Stomach (tissue), 9 donors: ENCODE results near the gene TXLNG. TPM values are rescaled to one million over a fixed set of nuclear protein-coding genes. Genes with fewer than 3 reads are reported as not detected.
A peak's percentile ranks its signal among the peaks of the same experiment; 100 is the strongest.

Experiments used
- DNase-seq, 2 donors: peaks; one replicate each; pipeline versions ENCODE4 v3.0.0 to v3.0.0-alpha.2; 2013 to 2019
- H3K27ac ChIP-seq, 5 donors: fragments of 200-600 bp in 4 of 5; sonication (generic) in 4 of 5; one replicate each; pipeline ENCODE4 v1.5.1; 2013 to 2019; ENCODE audit warnings: mild to moderate bottlenecking in 1 of 5, moderate library complexity in 1 of 5
- H3K27me3 ChIP-seq, 3 donors: fragments of 200-600 bp; sonication (generic); one replicate each; pipeline ENCODE4 v1.5.1; 2017 to 2019; ENCODE audit warnings: mixed run types in 1 of 3
- H3K36me3 ChIP-seq, 4 donors: fragments of 200-600 bp; sonication (generic); 1 replicate in 3 of 4; 2 replicates in 1 of 4; pipeline ENCODE4 v1.5.1; 2016 to 2019
- H3K4me1 ChIP-seq, 4 donors: fragments of 200-600 bp; sonication (generic); one replicate each; pipeline ENCODE4 v1.5.1; 2016 to 2019
- H3K4me3 ChIP-seq, 4 donors: fragments of 200-600 bp; sonication (generic) in 3 of 4; one replicate each; pipeline ENCODE4 v1.5.1; 2016 to 2019; ENCODE audit warnings: mild to moderate bottlenecking in 1 of 4
- H3K9me3 ChIP-seq, 4 donors: fragments of 200-600 bp; sonication (generic); one replicate each; pipeline ENCODE4 v1.5.1; 2016 to 2019
- CTCF ChIP-seq, 7 experiments: fragments of 450-650 bp in 4 of 7; fragments of 200-600 bp in 3 of 7; sonication (generic) in 3 of 7; IDR thresholded peaks; one replicate each; pipeline ENCODE4 v1.5.1; 2016 to 2019; ENCODE audit warnings: antibody characterized with exemption in 7 of 7, control low read depth in 2 of 7, mild to moderate bottlenecking in 1 of 7
- EP300 ChIP-seq: sonication (generic); formaldehyde crosslinking; IDR thresholded peaks from one replicate; pipeline ENCODE4 v1.6.1; 2017; ENCODE audit warnings: antibody characterized with exemption
- POLR2A ChIP-seq, 4 donors: fragments of 450-650 bp; IDR thresholded peaks; one replicate each; pipeline ENCODE4 v1.6.1; 2016; ENCODE audit warnings: antibody characterized with exemption in 4 of 4, control low read depth in 2 of 4, mild to moderate bottlenecking in 1 of 4, moderate library complexity in 1 of 4
- POLR2AphosphoS5 ChIP-seq, 3 donors: sonication (generic); formaldehyde crosslinking; IDR thresholded peaks; one replicate each; pipeline ENCODE4 v1.6.1; 2016; ENCODE audit warnings: antibody characterized with exemption in 3 of 3
- WGBS, 5 donors: extraction: QIAGEN DNeasy Blood & Tissue Kit in 3 of 5; methylation state at CpG; one replicate each; pipeline versions ENCODE4 v1.1.5 to v1.1.7; 2013 to 2018; 5-methylcytosine and 5-hydroxymethylcytosine counted together
- intact Hi-C: fragments of 100-400 bp; cut with DNase I; formaldehyde crosslinking; loops from one replicate; pipeline ENCODE4 v1.15.1; 2023; ENCODE audit warnings: low total_unique reads
- polyA plus RNA-seq, 3 donors: library from polyadenylated mRNA; stranded (reverse); fragments of 200-250 nt; gene quantifications; one replicate each; pipeline ENCODE4 v1.2.3, GENCODE V29; 2013
- total RNA-seq, 5 donors: library from RNA; depleted of rRNA; stranded (reverse); fragments of >200 nt; gene quantifications; one replicate each; pipeline versions ENCODE4 v1.1.0 to v1.2.3, GENCODE V29; 2014 to 2016
- donor health status: healthy with polysubstance abuse.
- donor health status: Bipolar disorder and iron deficiency.
- donor health status: healthy.

Gene TXLNG
- total and polyA plus RNA-seq, 8 donors, result 4.6 to 25.7 (median 9.7) TPM

GRCh38 chrX:16786791-16787735, 797 bp downstream of the TXLNG start:
- intact Hi-C loops, result loop anchor here (10.0 kb wide), 1 partner anchor 72 kb away; the partner anchor contains the start of genes CTPS2 and SYAP1
- peak in 1 of 2 donors; percentile 55 for DNase-seq
- Histone ChIP-seq H3K36me3 (peaks cover 0 to 14% (median 6%) of the 10 kb centered on the region in 4 donors), H3K27ac (peak overlapping the region; percentile 87 to 93 (median 91)), H3K27me3 (no peaks in the 10 kb centered on the region), H3K4me1 (peaks cover 0 to 38% (median 17%) of the 10 kb centered on the region in 4 donors), H3K4me3 (peak overlapping the region; percentile 71 to 95 (median 82)), H3K9me3 (no peaks in the 10 kb centered on the region)
- 1 to 6% (median 5%) methylated on average over 11 to 54 of the region's 73 CpGs for WGBS, 5 donors
- TF ChIP-seq POLR2A (IDR thresholded peaks at IDR 0.05) (no peak), CTCF (IDR thresholded peaks at IDR 0.05) (no peak), POLR2AphosphoS5 (IDR thresholded peaks at IDR 0.05) (no peak), EP300 (no peak)

GRCh38 chrX:16788477-16788876, 2.2 kb downstream of the TXLNG start:
- DNase-seq, result no peak
- intact Hi-C loops, result loop anchor here (10.0 kb wide), 1 partner anchor 74 kb away; the partner anchor contains the start of genes CTPS2 and SYAP1
- TF ChIP-seq POLR2A (IDR thresholded peaks at IDR 0.05), result no peak
- TF ChIP-seq POLR2AphosphoS5 (IDR thresholded peaks at IDR 0.05), result no peak
- TF ChIP-seq CTCF (IDR thresholded peaks at IDR 0.05), result no peak
- TF ChIP-seq EP300, result no peak
- H3K4me3 ChIP-seq, result no peak overlapping the region
- 45 to 79% (median 65%) methylated on average over 5 of the region's 5 CpGs for WGBS, 5 donors
- H3K27me3 ChIP-seq, result no peaks in the 10 kb centered on the region
- H3K27ac ChIP-seq, result no peak overlapping the region
- H3K36me3 ChIP-seq, result peaks cover 0 to 19% (median 8%) of the 10 kb centered on the region in 4 donors
- H3K4me1 ChIP-seq, result peaks cover 0 to 38% (median 17%) of the 10 kb centered on the region in 4 donors
- no peaks in the 10 kb centered on the region for H3K9me3 ChIP-seq

GRCh38 chrX:16796298-16796697, 10.0 kb downstream of the TXLNG start:
- intact Hi-C loops, result no loop called here
- H3K9me3 ChIP-seq, result no peaks in the 10 kb centered on the region
- 60 to 89% (median 73%) methylated on average over 2 to 4 of the region's 4 CpGs for WGBS, 5 donors

More at GRCh38 chrX:16796298-16796697, 10.0 kb downstream of the TXLNG start:
- no peak overlapping the region for H3K27ac ChIP-seq
- no peak for DNase-seq
- peaks cover 0 to 51% (median 25%) of the 10 kb centered on the region in 4 donors for H3K36me3 ChIP-seq
- TF ChIP-seq EP300, result no peak
- no peak for TF ChIP-seq CTCF (IDR thresholded peaks at IDR 0.05)
- no peak for TF ChIP-seq POLR2A (IDR thresholded peaks at IDR 0.05)
- TF ChIP-seq POLR2AphosphoS5 (IDR thresholded peaks at IDR 0.05), result no peak
- no peaks in the 10 kb centered on the region for H3K27me3 ChIP-seq
- H3K4me1 ChIP-seq, result no peaks in the 10 kb centered on the region
- H3K4me3 ChIP-seq, result no peak overlapping the region
